ENCODE results near the gene LRFN5.
"Not testable (repeated sequence)": the region's sequence is repeated elsewhere in the genome, so short reads cannot be mapped to it uniquely, and the experiment has no call there.

LRFN5 gene

DNA sequence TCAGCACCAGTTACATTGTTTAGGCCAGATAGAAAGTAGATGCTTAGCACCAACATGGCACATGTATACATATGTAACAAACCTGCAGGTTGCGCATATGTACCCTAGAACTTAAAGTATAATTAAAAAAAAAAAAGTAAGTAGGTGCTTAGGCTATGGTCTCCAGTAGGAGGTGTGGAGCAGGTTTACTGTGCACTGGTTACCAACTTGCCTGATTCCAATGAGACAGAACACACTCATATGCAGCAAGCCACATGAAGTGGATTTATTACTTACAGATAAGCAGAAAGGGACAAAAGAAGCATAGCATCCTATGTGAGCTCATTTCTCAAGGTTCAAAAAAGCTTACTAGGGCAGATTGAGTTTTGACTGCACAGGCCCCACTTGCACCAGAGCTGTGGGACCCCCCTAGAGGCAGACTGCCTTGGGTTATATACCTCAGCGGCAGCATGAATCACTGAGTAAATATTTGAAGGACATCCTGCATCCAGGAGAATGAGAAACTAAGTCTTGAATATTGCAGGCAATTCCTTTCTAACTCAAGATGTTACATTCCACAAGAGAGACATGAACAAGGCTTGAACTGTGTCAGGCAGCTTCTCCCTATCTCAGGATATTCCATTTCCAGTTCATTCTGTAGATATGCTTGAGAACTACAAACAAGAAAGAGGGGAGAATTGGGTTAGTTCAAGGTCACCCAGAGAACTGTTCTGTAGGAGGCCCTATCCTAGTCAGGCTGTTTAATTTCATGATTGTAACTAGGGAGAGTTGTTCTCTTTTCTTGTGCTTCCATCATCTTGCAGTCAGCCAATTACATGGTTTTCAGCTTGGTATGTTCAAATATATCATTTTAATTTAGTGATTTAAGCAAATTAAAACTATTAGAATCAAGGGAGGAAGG lies 30.1 kb downstream of the LRFN5 start:
- no peak for DNase-seq (ENCODE audit: low read depth, low spot score)

GRCh38 chr14:41641690-41642089 lies 35.0 kb downstream of the LRFN5 start:
- DNase-seq (ENCODE audit: low read depth, low spot score) = no peak

- DNase-seq (ENCODE audit: low read depth, low spot score) = no peak
Observed at GRCh38 chr14:41642367-41642766, 35.7 kb downstream of the LRFN5 start.

DNA sequence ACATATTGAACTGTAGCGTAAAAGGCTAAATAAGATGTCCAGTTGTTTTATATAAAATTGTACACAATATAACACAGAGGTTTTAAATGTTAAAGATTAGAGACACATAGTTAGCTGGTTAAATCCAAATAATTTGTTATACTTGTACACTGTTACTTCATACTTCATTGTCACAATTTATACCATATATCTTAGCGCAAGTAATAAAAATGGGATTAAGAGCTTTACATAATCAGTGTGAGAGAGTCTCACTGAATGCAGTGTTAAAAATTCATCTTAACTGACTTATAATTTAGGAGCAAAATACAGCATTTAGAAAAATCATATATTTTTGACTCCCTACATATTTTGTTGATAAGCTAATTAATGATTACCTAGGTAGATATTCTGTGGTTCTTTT lies 36.1 kb downstream of the LRFN5 start:
- no peak for DNase-seq (ENCODE audit: low read depth, low spot score)

- DNase-seq (ENCODE audit: low read depth, low spot score) = no peak
Observed at GRCh38 chr14:41644606-41645005, 37.9 kb downstream of the LRFN5 start.

DNA sequence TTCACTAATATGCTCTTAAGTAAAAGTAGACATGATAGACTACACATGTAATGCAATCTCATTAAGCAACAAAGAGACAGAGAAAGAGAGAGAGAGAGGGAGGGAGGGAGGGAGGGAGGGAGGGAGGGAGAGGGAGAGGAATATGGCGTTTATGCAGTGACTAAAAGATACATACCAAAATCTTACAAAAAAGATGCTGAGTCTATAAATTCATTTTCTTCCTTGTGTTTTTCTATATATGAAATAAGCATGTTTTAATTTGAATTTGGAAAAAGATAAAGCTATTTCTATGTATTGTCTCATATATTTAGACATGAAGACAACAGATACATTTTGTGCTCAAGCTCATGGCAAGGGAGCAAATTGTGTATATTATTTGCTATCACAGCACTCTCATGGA lies 44.1 kb downstream of the LRFN5 start:
- DNase-seq (ENCODE audit: low read depth, low spot score) = no peak

DNA sequence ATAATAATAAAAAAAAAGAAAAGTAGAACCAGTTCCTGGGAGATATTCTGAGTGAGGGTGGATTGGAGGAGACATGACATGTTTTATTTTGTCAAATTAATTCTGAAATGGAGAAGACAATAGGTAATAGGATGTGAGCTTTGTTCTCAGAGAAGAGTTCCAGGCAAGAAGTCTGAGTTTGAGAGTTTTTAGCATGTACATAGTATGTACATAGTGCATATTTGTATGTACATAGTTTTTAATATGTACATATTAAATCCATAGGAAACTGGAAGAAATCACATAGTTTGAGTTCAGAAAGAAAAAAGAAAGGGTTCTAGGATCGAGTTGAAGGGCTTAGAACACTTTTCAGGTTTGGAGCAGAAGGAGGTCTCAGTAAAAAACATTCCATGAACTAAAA lies 47.5 kb downstream of the LRFN5 start:
- no peak for DNase-seq (ENCODE audit: low read depth, low spot score)

- DNase-seq (ENCODE audit: low read depth, low spot score) = no peak
Observed at GRCh38 chr14:41662780-41663472, 56.2 kb downstream of the LRFN5 start.

DNA sequence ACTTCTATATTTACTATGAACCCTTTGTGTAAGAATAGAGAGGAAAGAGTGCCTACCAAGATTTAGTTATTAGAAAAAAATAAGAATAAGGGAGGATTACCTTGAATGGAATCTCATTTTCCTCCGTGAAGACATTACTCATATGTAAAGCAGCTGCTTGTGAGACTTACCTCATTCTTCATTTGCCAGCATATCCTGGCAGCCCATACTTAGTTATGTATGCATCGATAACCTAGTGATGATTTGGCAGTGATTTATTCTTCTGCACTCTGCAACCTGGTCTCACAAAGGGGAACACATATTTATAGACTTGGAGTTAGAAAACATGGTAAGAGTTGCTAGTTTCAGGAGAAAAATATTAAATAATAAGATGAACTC lies 56.8 kb downstream of the LRFN5 start:
- no peak for DNase-seq (ENCODE audit: low read depth, low spot score)

GRCh38 chr14:41666301-41666700 lies 59.6 kb downstream of the LRFN5 start:
- no peak for DNase-seq (ENCODE audit: low read depth, low spot score)

DNA sequence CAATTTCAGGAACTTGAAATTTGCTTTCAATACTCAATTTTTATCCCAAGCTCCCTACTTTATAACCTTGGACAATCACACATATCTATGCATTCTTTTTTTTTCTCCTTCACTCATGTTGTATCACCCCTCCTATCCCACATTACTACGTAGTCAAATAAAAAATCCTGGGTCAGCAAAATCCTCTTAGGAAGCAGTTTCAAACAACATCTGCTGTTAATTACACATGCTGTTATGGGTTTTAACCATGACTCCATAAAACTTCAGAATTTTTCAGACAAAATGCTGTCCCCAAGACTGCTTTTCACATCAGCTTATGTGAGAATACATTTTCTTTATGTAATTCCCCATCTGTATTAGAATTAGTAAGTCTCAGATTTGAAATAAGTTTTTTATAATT lies 61.7 kb downstream of the LRFN5 start:
- no peak for DNase-seq (ENCODE audit: low read depth, low spot score)

- not testable (repeated sequence) for DNase-seq (ENCODE audit: low read depth, low spot score)
Observed at GRCh38 chr14:41673601-41674000, 66.9 kb downstream of the LRFN5 start.

- not testable (repeated sequence) for DNase-seq (ENCODE audit: low read depth, low spot score)
Observed at GRCh38 chr14:41674511-41674971, 67.9 kb downstream of the LRFN5 start.

GRCh38 chr14:41699486-41699885 lies 92.8 kb downstream of the LRFN5 start:
- DNase-seq (ENCODE audit: low read depth, low spot score) = no peak

- DNase-seq (ENCODE audit: low read depth, low spot score) = no peak
Observed at GRCh38 chr14:41718477-41719166, 111.9 kb downstream of the LRFN5 start.

DNA sequence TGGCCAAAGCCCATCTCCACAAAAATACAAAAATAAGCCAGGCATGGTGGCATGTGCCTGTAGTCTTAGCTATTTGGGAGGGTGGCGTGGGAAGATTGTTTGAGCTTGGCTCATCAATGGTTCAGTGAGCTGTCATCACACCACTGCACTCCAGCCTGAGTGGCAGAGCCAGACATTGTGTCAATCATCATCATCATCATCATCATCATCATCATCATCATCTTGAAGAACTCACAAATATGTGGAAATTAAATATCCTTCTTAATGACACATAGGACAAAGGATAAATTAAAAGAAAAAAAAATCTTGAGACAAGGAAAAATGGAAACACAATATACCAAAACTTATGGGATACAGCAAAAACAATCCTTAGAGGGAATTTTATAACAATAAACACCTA lies 132.5 kb downstream of the LRFN5 start:
- no peak for DNase-seq (ENCODE audit: low read depth, low spot score)

DNA sequence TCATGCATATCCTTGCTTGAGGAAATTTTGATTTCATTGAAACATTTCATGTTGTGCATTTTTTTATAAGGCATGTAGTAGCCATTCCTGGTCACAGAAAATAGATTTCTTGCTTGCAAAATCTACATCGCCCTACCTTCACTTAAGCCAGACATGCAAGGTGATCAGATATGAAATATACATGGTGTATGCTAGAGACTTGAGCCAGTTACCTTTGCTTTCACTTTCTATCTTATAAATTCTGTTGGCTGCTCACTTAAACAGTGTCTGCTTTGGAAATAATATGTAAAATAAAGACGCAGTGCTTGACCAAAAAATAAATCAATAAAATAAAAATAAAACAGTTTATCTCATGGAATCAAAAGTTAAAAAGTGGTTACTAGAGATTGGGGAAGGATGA lies 136.5 kb downstream of the LRFN5 start:
- no peak for DNase-seq (ENCODE audit: low read depth, low spot score)

- DNase-seq (ENCODE audit: low read depth, low spot score) = no peak
Observed at GRCh38 chr14:41749429-41749828, 142.8 kb downstream of the LRFN5 start.

GRCh38 chr14:41750575-41750974 lies 143.9 kb downstream of the LRFN5 start:
- not testable (repeated sequence) for DNase-seq (ENCODE audit: low read depth, low spot score)

DNA sequence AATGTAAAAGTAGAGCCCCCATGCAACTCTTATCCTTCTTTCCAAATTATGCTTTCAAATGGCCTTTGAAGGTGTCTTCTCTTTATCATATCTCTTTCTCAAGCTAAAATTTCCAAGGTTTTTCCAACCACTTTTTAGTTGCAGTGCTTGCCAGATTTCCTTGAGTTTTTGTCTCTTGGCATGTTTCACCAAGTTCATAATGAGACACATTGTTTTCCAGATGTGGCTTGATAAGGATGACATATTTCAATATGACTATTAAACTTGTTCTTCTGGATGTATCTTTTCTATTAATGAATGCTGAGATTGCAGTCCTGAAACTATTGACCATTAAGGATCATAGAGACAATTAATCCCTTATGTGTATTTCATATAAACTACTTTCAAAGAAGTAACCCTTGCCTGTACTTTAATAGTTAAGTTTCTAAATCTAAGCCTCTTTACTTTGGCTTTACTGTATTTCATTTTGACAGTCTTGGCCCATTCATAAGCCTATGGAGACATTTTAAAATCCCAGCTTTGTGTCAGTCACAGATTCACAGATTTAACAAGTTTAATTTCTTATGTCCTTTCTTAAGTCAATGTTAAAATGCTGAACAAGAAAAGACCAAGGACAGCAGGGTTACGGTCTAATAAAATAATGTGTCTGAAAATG lies 151.5 kb downstream of the LRFN5 start:
- no peak for DNase-seq (ENCODE audit: low read depth, low spot score)

DNA sequence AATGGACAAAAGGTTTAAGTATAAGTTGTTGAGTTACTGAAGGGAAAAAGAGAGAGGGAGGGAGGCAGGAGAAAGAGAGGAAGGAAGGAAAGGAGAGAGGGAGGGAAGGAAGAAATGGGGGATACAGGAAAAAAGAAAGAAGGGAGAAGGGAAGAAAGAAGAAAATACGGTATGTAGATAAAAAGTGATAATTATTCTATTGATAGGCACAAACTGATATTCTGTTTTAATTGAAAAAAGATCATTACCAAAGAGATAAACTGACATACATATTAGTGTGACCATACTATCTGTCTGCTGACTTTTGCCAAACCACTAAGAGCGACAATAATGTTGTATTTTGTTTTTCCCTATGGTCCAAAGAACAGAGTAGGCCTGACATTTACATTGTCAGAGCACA lies 154.5 kb downstream of the LRFN5 start:
- DNase-seq (ENCODE audit: low read depth, low spot score) = no peak

- no peak for DNase-seq (ENCODE audit: low read depth, low spot score)
Observed at GRCh38 chr14:41766772-41767171, 160.1 kb downstream of the LRFN5 start.
